ENCODE data around the gene MBTD1. TPM values are rescaled to one million over a fixed set of nuclear protein-coding genes. Genes with fewer than 3 reads are reported as not detected.

Gene MBTD1
- polyA plus RNA-seq, 2 of the 4 experiments (the other 2 are of a cell fraction) = 8.1 to 13.4 TPM

GRCh38 chr17:51188271-51188833, 71.5 kb downstream of the MBTD1 start:
- Histone ChIP-seq H3K4me3 (no peak overlapping the region), H3K4me2 (no peak overlapping the region), H3K27ac (no peak overlapping the region), H3K9me3 (no peaks in the 10 kb centered on the region), H3K4me1 (no peaks in the 10 kb centered on the region)
- DNase-seq (ENCODE audit: low read depth in 1 of 2, low spot score in 1 of 2) (no peak), FAIRE-seq (no peak), ATAC-seq (no peak)
- TF ChIP-seq MAFK (IDR thresholded peaks at IDR 0.05; ENCODE audit: partially characterized antibody) = peak; percentile 68
- TF ChIP-seq CBX8 (IDR thresholded peaks at IDR 0.05) = no peak
- POLR2A ChIA-PET = no interaction called here
- 91% methylated on average over 9 of the region's 9 CpGs for WGBS (ENCODE audit: missing lambda C conversion rate)
- CTCF ChIA-PET = interaction anchor here (1.2 kb wide), 1 partner anchor 35 kb away, joined by 4 read pairs; the partner anchor contains the start of gene NME1

GRCh38 chr17:51185763-51186332, 74.0 kb downstream of the MBTD1 start:
- no peak overlapping the region for H3K4me2 ChIP-seq
- no peak for FAIRE-seq
- no peak overlapping the region for H3K27ac ChIP-seq
- DNase-seq (ENCODE audit: low read depth in 1 of 2, low spot score in 1 of 2) = no peak
- no peak for ATAC-seq
- no peaks in the 10 kb centered on the region for H3K9me3 ChIP-seq
- H3K4me1 ChIP-seq = no peaks in the 10 kb centered on the region
- 93% methylated on average over 8 of the region's 8 CpGs for WGBS (ENCODE audit: missing lambda C conversion rate)
- POLR2A ChIA-PET = interaction anchor here (0.6 kb wide), 1 partner anchor 681 kb away, joined by 3 read pairs; no protein-coding TSS in a partner anchor
- no peak overlapping the region for H3K4me3 ChIP-seq
- TF ChIP-seq USF2 (IDR thresholded peaks at IDR 0.05) (no peak), ZSCAN20 (CRISPR knock-in tag; IDR thresholded peaks at IDR 0.05) (no peak), HOXB5 (CRISPR knock-in tag; IDR thresholded peaks at IDR 0.05) (no peak), FOSB (CRISPR knock-in tag; IDR thresholded peaks at IDR 0.05) (no peak), JUNB (IDR thresholded peaks at IDR 0.05) (no peak), CBX8 (IDR thresholded peaks at IDR 0.05) (no peak), MAFK (IDR thresholded peaks at IDR 0.05; ENCODE audit: partially characterized antibody) (peak; percentile 86)
- CTCF ChIA-PET = interaction anchor here (1.5 to 1.7 kb wide), 3 partner anchors 9 to 12 kb away, joined by 4 to 6 read pairs (median 4); no protein-coding TSS in a partner anchor

GRCh38 chr17:51184124-51184523, 75.7 kb downstream of the MBTD1 start:
- Histone ChIP-seq H3K9me3 (no peaks in the 10 kb centered on the region), H3K4me1 (no peaks in the 10 kb centered on the region), H3K4me3 (no peak overlapping the region), H3K27ac (no peak overlapping the region), H3K4me2 (no peak overlapping the region)
- ChIA-PET CTCF (interaction anchor here (1.1 to 1.5 kb wide), 3 partner anchors 10 to 31 kb away, joined by 3 to 4 read pairs (median 4); partner anchors contain the start of gene NME1), POLR2A (no interaction called here)
- TF ChIP-seq HOXB5 (CRISPR knock-in tag; IDR thresholded peaks at IDR 0.05) (no peak), NFE2L2 (conservative IDR thresholded peaks at IDR 0.05; ENCODE audit: low read length) (no peak), TP53 (CRISPR knock-in tag; IDR thresholded peaks at IDR 0.05) (no peak), REST (IDR thresholded peaks at IDR 0.05) (no peak), PHF8 (IDR thresholded peaks at IDR 0.05; ENCODE audit: borderline replicate concordance, low read depth) (no peak), TFCP2L1 (CRISPR knock-in tag; IDR thresholded peaks at IDR 0.05) (no peak), EHMT2 (IDR thresholded peaks at IDR 0.05; ENCODE audit: low read depth) (no peak), MAZ (IDR thresholded peaks at IDR 0.05; ENCODE audit: borderline replicate concordance, low read depth, low read length) (no peak), BCL3 (IDR thresholded peaks at IDR 0.05) (no peak), JUN (IDR thresholded peaks at IDR 0.05) (no peak), CTCF (IDR thresholded peaks at IDR 0.05) (no peak), KDM5A (IDR thresholded peaks at IDR 0.05) (no peak), EP300 (IDR thresholded peaks at IDR 0.05) (no peak)
- FAIRE-seq = no peak
- no peak for ATAC-seq
- 85% methylated on average over 1 of the region's 1 CpG for WGBS (ENCODE audit: missing lambda C conversion rate)
- DNase-seq (ENCODE audit: low read depth in 1 of 2, low spot score in 1 of 2) = no peak
